ENCODE measurements around the gene OR4S2. TPM values are rescaled to one million over a fixed set of nuclear protein-coding genes. Genes with fewer than 3 reads are reported as not detected.

The OR4S2 gene
- total and polyA plus RNA-seq, 9 of the 15 experiments (the other 6 are each of a cell fraction or from before 2014, with no cell fraction given): not detected

GRCh38 chr11:55624531-55624930 lies 23.6 kb upstream of the OR4S2 start:
- no peaks in the 10 kb centered on the region for H3K36me3 ChIP-seq (ENCODE audit: control insufficient read depth, insufficient read depth, low read length)
- intact Hi-C loops (cut with micrococcal nuclease): no loop called here
- TF ChIP-seq PPARD (CRISPR knock-in tag; IDR thresholded peaks at IDR 0.05): no peak
- TF ChIP-seq ZNF785 (CRISPR knock-in tag; IDR thresholded peaks at IDR 0.05): no peak
- no peak for TF ChIP-seq NR2F6 (CRISPR knock-in tag; IDR thresholded peaks at IDR 0.05)
- no peak for TF ChIP-seq ETV6 (IDR thresholded peaks at IDR 0.05; ENCODE audit: borderline replicate concordance in 1 of 2, low read depth in 2 of 2, low read length in 1 of 2)
- TF ChIP-seq ETV6 (CRISPR knock-in tag; IDR thresholded peaks at IDR 0.05; ENCODE audit: borderline replicate concordance): no peak
- BruUV-seq (replicated peaks): no TSS peak
- FAIRE-seq: no peak
- no peak overlapping the region for H3K27ac ChIP-seq (ENCODE audit: extremely low read depth, low read depth, low read length)
- no peak overlapping the region for H3K4me3 ChIP-seq
- no peak overlapping the region for H3K9ac ChIP-seq (ENCODE audit: insufficient read depth in 1 of 2, low read depth in 2 of 2, low read length in 2 of 2)
- in situ Hi-C loops (cut with MboI): no loop called here
- POLR2A ChIA-PET: interaction anchor here (0.7 kb wide), 1 partner anchor 61 kb away, joined by 3 read pairs; no protein-coding TSS in a partner anchor
- no peaks in the 10 kb centered on the region for H3K27me3 ChIP-seq (ENCODE audit: control insufficient read depth in 2 of 2, insufficient read depth in 2 of 2, low read length in 2 of 2)
- H3K79me2 ChIP-seq (ENCODE audit: control insufficient read depth, insufficient read depth, low read length): no peaks in the 10 kb centered on the region
- no peaks in the 10 kb centered on the region for H3K4me1 ChIP-seq (replicated peaks in 1 of 2; ENCODE audit: control insufficient read depth in 2 of 2, insufficient read depth in 2 of 2, low read length in 2 of 2)
- no peak overlapping the region for H3K4me2 ChIP-seq (ENCODE audit: insufficient read depth, low read length)
- H4K20me1 ChIP-seq (replicated peaks; ENCODE audit: control insufficient read depth, insufficient read depth, low read length): no peaks in the 10 kb centered on the region
- no peak for ATAC-seq
- no peak overlapping the region for H2AFZ ChIP-seq (ENCODE audit: low read depth, low read length)
- no peak for DNase-seq (ENCODE audit: extremely low read depth in 1 of 4, low spot score in 3 of 4)
- no peaks in the 10 kb centered on the region for H3K9me1 ChIP-seq (ENCODE audit: control insufficient read depth, insufficient read depth, low read length)
- 0% methylated on average over 1 of the region's 1 CpG for WGBS (ENCODE audit: insufficient coverage, low coverage, missing lambda C conversion rate)
- CTCF ChIA-PET (ENCODE audit: low intra/inter-chr PET ratio): no interaction called here
- H3K9me3 ChIP-seq (replicated peaks; ENCODE audit: control insufficient read depth, insufficient read depth, low read depth, low read length): no peaks in the 10 kb centered on the region

GRCh38 chr11:55634813-55635212 lies 13.3 kb upstream of the OR4S2 start, which contains the start of gene OR4P4:
TSS of gene OR4P4 (plus strand) at chr11:55635113.
- H3K4me2 ChIP-seq (ENCODE audit: insufficient read depth, low read length): no peak within 1 kb of the TSS
- FAIRE-seq: no peak
- no peaks in the 10 kb centered on the region for H3K36me3 ChIP-seq (ENCODE audit: control insufficient read depth, insufficient read depth, low read length)
- H3K4me1 ChIP-seq (replicated peaks in 1 of 2; ENCODE audit: control insufficient read depth in 2 of 2, insufficient read depth in 2 of 2, low read length in 2 of 2): no peaks in the 10 kb centered on the region
- 0% methylated on average over 3 of the region's 3 CpGs for WGBS (ENCODE audit: insufficient coverage, low coverage, missing lambda C conversion rate)
- H3K27ac ChIP-seq (ENCODE audit: extremely low read depth, low read depth, low read length): no peak within 1 kb of the TSS
- in situ Hi-C loops (cut with MboI) (no loop called here), intact Hi-C loops (cut with micrococcal nuclease) (no loop called here)
- no peaks in the 10 kb centered on the region for H4K20me1 ChIP-seq (replicated peaks; ENCODE audit: control insufficient read depth, insufficient read depth, low read length)
- H2AFZ ChIP-seq (ENCODE audit: low read depth, low read length): no peak within 1 kb of the TSS
- no peak within 1 kb of the TSS for H3K9ac ChIP-seq (ENCODE audit: insufficient read depth in 1 of 2, low read depth in 2 of 2, low read length in 2 of 2)
- no peak for ATAC-seq
- no peaks in the 10 kb centered on the region for H3K9me1 ChIP-seq (ENCODE audit: control insufficient read depth, insufficient read depth, low read length)
- H3K27me3 ChIP-seq (ENCODE audit: control insufficient read depth in 2 of 2, insufficient read depth in 2 of 2, low read length in 2 of 2): no peaks in the 10 kb centered on the region
- H3K9me3 ChIP-seq (replicated peaks; ENCODE audit: control insufficient read depth, insufficient read depth, low read depth, low read length): no peaks in the 10 kb centered on the region
- ChIA-PET CTCF (ENCODE audit: low intra/inter-chr PET ratio) (no interaction called here), POLR2A (no interaction called here)
- no peak for TF ChIP-seq CSDE1 (IDR thresholded peaks at IDR 0.05)
- no peak for TF ChIP-seq LCOR (CRISPR knock-in tag; IDR thresholded peaks at IDR 0.05)
- no peaks in the 10 kb centered on the region for H3K79me2 ChIP-seq (ENCODE audit: control insufficient read depth, insufficient read depth, low read length)
- no TSS peak for BruUV-seq (replicated peaks)
- no peak within 1 kb of the TSS for H3K4me3 ChIP-seq
- DNase-seq (ENCODE audit: extremely low read depth in 1 of 4, low spot score in 3 of 4): no peak
